GM12878 (cell line): ENCODE measurements around the gene NR6A1. TPM values are rescaled to one million over a fixed set of nuclear protein-coding genes. Genes with fewer than 3 reads are reported as not detected.
A peak's percentile ranks its signal among the peaks of the same experiment; 100 is the strongest.

Experiments used
- ATAC-seq: fragments of 200-7000 bp; cut with Tn5 transposase; 3 replicates; pipeline ENCODE4 v1.9.1; 2020; ENCODE audit warnings: mild to moderate bottlenecking, moderate library complexity
- BruUV-seq: library from RNA; stranded (reverse); fragments of 400-500 nt; replicated peaks from 2 replicates; lab custom pipeline; 2021; lab: Mats Ljungman, UMichigan
- CTCF ChIA-PET: fragments of 300-600 bp; sonication (Branson Sonifier 250); formaldehyde crosslinking; extraction: SDS; loops from one replicate; lab custom pipeline; 2021; ENCODE audit warnings: inconsistent platforms; lab: Yijun Ruan, JAX
- POLR2A ChIA-PET: fragments of 350-600 bp; formaldehyde crosslinking; extraction: SDS; loops from one replicate; lab custom pipeline; 2021; ENCODE audit warnings: inconsistent platforms; lab: Charles Lee
- RAD21 ChIA-PET: fragments of 300-600 bp; sonication (Branson Sonifier 250); formaldehyde crosslinking; loops from one replicate; lab custom pipeline; 2023; ENCODE audit warnings: antibody characterized with exemption; ENCODE audit not compliant: unreplicated experiment; lab: Charles Lee
- SMC1A ChIA-PET: fragments of 300-600 bp; sonication (Branson Sonifier 250); formaldehyde crosslinking; loops from one replicate; lab custom pipeline; 2023; ENCODE audit not compliant: unreplicated experiment, uncharacterized antibody; lab: Charles Lee
- DNase-seq: peaks from one replicate; pipeline ENCODE4 v3.0.0-alpha.2; 2011; ENCODE audit warnings: low read depth, low spot score
- FAIRE-seq: peaks from 3 replicates; lab custom pipeline; 2011; peaks lifted over from hg19 to GRCh38; lab: Jason Lieb, UNC
- H2AFZ ChIP-seq: 2 replicates; pipeline ENCODE4 v1.6.0; 2011; ENCODE audit warnings: low read depth, low read length, control low read depth; ENCODE audit not compliant: control insufficient read depth
- H3K27ac ChIP-seq: 2 replicates; pipeline ENCODE4 v1.5.1; 2011; ENCODE audit warnings: control low read depth; ENCODE audit not compliant: control insufficient read depth, insufficient read depth
- H3K27me3 ChIP-seq, 2 experiments: replicated peaks in 1 of 2; 2 replicates each; pipeline versions ENCODE4 v1.6.0 to v1.6.1; 2011; ENCODE audit warnings: low read length in 1 of 2; ENCODE audit not compliant: control insufficient read depth in 2 of 2, insufficient read depth in 2 of 2
- H3K36me3 ChIP-seq, 2 experiments: 2 replicates each; pipeline ENCODE4 v1.5.1; 2011; ENCODE audit warnings: low read length in 1 of 2; ENCODE audit not compliant: control insufficient read depth in 2 of 2, insufficient read depth in 2 of 2
- H3K4me1 ChIP-seq: 2 replicates; pipeline ENCODE4 v1.6.1; 2011; ENCODE audit warnings: mild to moderate bottlenecking, low read length, moderate library complexity, mixed read lengths; ENCODE audit not compliant: control insufficient read depth, insufficient read depth
- H3K4me2 ChIP-seq: 2 replicates; pipeline ENCODE4 v1.6.0; 2011; ENCODE audit warnings: control low read depth; ENCODE audit not compliant: control insufficient read depth, insufficient read depth
- H3K4me3 ChIP-seq: fragments of 200-600 bp; sonication (generic); 2 replicates; pipeline ENCODE4 v1.5.1; 2016
- H3K79me2 ChIP-seq: 2 replicates; pipeline ENCODE4 v1.6.0; 2011; ENCODE audit warnings: low read length; ENCODE audit not compliant: control insufficient read depth, insufficient read depth
- H3K9ac ChIP-seq: 2 replicates; pipeline ENCODE4 v1.8.0; 2011; ENCODE audit warnings: low read length, control low read depth, mixed read lengths; ENCODE audit not compliant: control insufficient read depth, insufficient read depth
- H3K9me3 ChIP-seq: replicated peaks from 3 replicates; pipeline ENCODE4 v1.5.1; 2011; ENCODE audit warnings: mild to moderate bottlenecking, low read length; ENCODE audit not compliant: control insufficient read depth, insufficient read depth
- H4K20me1 ChIP-seq: 2 replicates; pipeline ENCODE4 v1.6.0; 2011; ENCODE audit not compliant: control insufficient read depth, insufficient read depth
- BHLHE40 ChIP-seq, 2 experiments: fragments of 450-650 bp in 1 of 2; IDR thresholded peaks; 2 replicates each; pipeline ENCODE4 v1.6.1; 2011 to 2017; ENCODE audit warnings: low read depth in 2 of 2, borderline replicate concordance in 1 of 2, improper control_type of control experiment in 1 of 2, low read length in 1 of 2, mild to moderate bottlenecking in 1 of 2
- RAD21 ChIP-seq: IDR thresholded peaks from 2 replicates; pipeline ENCODE4 v1.6.1; 2011; ENCODE audit warnings: mild to moderate bottlenecking, low read depth, low read length, moderate library complexity; ENCODE audit not compliant: insufficient read depth
- WGBS: methylation state at CpG from one replicate; pipeline ENCODE4 v1.1.6; 2016; ENCODE audit warnings: low lambda C conversion rate; ENCODE audit not compliant: insufficient replicate concordance, insufficient coverage; ENCODE audit errors: missing lambda C conversion rate; 5-methylcytosine and 5-hydroxymethylcytosine counted together
- in situ Hi-C: fragments of 300-500 bp; cut with MboI; formaldehyde crosslinking; loops from 9 replicates; pipeline ENCODE4 v1.14.3; 2018; ENCODE audit warnings: mixed read lengths
- intact Hi-C: fragments of 100-400 bp; cut with micrococcal nuclease; formaldehyde crosslinking; loops from one replicate; pipeline ENCODE4 v1.14.2; 2022; ENCODE audit not compliant: unreplicated experiment
- polyA plus RNA-seq, 11 experiments: library from polyadenylated mRNA; depleted of rRNA in 4 of 11; unstranded in 6 of 11; stranded (reverse) in 5 of 11; fragments of >200 nt; fragmentation: Nextera tagmentation in 4 of 11; fragmentation: Illumina TruSeq in 1 of 11; extraction: Ambion mirVana in 4 of 11; extraction: Trizol in 1 of 11; gene quantifications; 1 replicate in 1 of 11; 2 replicates in 10 of 11; pipeline versions ENCODE4 v1.2.1 to v1.2.3, GENCODE V29; 2011 to 2016; ENCODE audit warnings: inconsistent platforms in 2 of 11, missing spikeins in 2 of 11, low read depth in 1 of 11
- total RNA-seq, 4 experiments: library from RNA; depleted of rRNA in 3 of 4; stranded (reverse); fragments of >200 nt in 3 of 4; fragmentation: Illumina TruSeq in 1 of 4; extraction: Trizol in 1 of 4; gene quantifications; 2 replicates each; pipeline versions ENCODE4 v1.2.1 to v1.2.3, GENCODE V29; 2013 to 2021
- TF ChIP-seq, protein P1 (sequence below), 3 experiments: IDR thresholded peaks in 2 of 3; conservative IDR thresholded peaks in 1 of 3; 2 replicates each; pipeline ENCODE4 v1.5.1; 2011; ENCODE audit warnings: low read depth in 3 of 3, low read length in 3 of 3, mild to moderate bottlenecking in 3 of 3, control low read depth in 2 of 3, moderate library complexity in 2 of 3, inconsistent platforms in 1 of 3, mixed read lengths in 1 of 3; ENCODE audit not compliant: control insufficient read depth in 2 of 3, insufficient read depth in 1 of 3; ENCODE audit errors: extremely low read depth in 1 of 3

Gene NR6A1
- total and polyA plus RNA-seq, 10 of the 15 experiments (the other 5 are each of a cell fraction or from before 2014, with no cell fraction given): 1.2 to 9.2 (median 4.6) TPM

DNA sequence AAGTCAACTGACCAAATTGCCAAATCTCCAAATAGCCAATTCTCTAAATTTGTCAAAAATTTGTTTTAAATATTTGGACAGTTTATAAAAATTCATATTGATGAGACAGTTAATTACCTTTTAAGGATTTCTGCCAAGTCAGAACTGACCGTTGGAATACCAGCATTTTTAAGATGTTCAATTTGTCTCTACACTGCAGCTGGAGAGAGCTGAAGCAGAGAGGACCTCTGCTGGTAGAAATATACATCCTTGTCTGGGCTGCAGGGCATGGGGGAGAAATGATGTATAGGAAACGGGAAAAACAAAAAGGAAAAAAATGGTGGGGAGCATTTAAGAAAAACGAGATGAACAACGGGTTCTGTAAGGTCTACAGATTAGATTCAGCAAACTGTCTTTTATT, 16.8 kb downstream of the NR6A1 start:
- no TSS peak for BruUV-seq
- H3K4me2 ChIP-seq: no peak overlapping the region
- no peak overlapping the region for H3K27ac ChIP-seq
- CTCF ChIA-PET: interaction anchor here (0.7 to 13.9 kb wide), 6 partner anchors 10 to 138 kb away, joined by 3 to 181 read pairs (median 4); partner anchors contain the start of gene NR6A1
- TF ChIP-seq RAD21 (peak; percentile 57), BHLHE40 (IDR thresholded peaks at IDR 0.05; ENCODE audit: borderline replicate concordance in 1 of 2, low read depth in 2 of 2, low read length in 1 of 2) (no peak)
- TF ChIP-seq, protein P1, sequence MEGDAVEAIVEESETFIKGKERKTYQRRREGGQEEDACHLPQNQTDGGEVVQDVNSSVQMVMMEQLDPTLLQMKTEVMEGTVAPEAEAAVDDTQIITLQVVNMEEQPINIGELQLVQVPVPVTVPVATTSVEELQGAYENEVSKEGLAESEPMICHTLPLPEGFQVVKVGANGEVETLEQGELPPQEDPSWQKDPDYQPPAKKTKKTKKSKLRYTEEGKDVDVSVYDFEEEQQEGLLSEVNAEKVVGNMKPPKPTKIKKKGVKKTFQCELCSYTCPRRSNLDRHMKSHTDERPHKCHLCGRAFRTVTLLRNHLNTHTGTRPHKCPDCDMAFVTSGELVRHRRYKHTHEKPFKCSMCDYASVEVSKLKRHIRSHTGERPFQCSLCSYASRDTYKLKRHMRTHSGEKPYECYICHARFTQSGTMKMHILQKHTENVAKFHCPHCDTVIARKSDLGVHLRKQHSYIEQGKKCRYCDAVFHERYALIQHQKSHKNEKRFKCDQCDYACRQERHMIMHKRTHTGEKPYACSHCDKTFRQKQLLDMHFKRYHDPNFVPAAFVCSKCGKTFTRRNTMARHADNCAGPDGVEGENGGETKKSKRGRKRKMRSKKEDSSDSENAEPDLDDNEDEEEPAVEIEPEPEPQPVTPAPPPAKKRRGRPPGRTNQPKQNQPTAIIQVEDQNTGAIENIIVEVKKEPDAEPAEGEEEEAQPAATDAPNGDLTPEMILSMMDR (IDR thresholded peaks at IDR 0.05 in 2 of 3, conservative IDR thresholded peaks at IDR 0.05 in 1 of 3; ENCODE audit: control insufficient read depth in 2 of 3, extremely low read depth in 1 of 3, insufficient read depth in 1 of 3, low read depth in 3 of 3, low read length in 3 of 3): peak; percentile 10 to 41 (median 12); a peak in 3 of 6 replicates
- TF ChIP-seq, all 136 proteins: peak for 2
- Histone ChIP-seq H2AFZ (no peak overlapping the region), H4K20me1 (no peaks in the 10 kb centered on the region), H3K4me3 (no peak overlapping the region), H3K9ac (no peak overlapping the region), H3K79me2 (peaks cover 19% of the 10 kb centered on the region), H3K9me3 (no peaks in the 10 kb centered on the region), H3K36me3 (no peaks in the 10 kb centered on the region), H3K4me1 (peaks cover 14% of the 10 kb centered on the region), H3K27me3 (no peaks in the 10 kb centered on the region)
- ATAC-seq (peak; percentile 50; the same call in 1 of the 3 replicates), FAIRE-seq (no peak), DNase-seq (no peak)
- in situ Hi-C loops (no loop called here), intact Hi-C loops (loop anchor here (5.0 kb wide), 1 partner anchor 37 kb away; no protein-coding TSS in a partner anchor)
- ChIA-PET RAD21 (interaction anchor here (1.2 kb wide), 1 partner anchor 137 kb away, joined by 4 read pairs; no protein-coding TSS in a partner anchor), POLR2A (no interaction called here), SMC1A (interaction anchor here (0.8 to 1.8 kb wide), 4 partner anchors 10 to 137 kb away, joined by 3 to 7 read pairs (median 4); no protein-coding TSS in a partner anchor)
- 70% methylated on average over 4 of the region's 4 CpGs for WGBS
